GM19372 (cell line): ENCODE results near the gene EYS.

ENCODE experiments used
- ATAC-seq: cut with Tn5 transposase; IDR thresholded peaks from one replicate; pipeline ENCODE4 v1.9.1; 2021; ENCODE audit warnings: mild to moderate bottlenecking, low read depth, moderate library complexity; ENCODE audit not compliant: unreplicated experiment

EYS gene

GRCh38 chr6:64121011-64121565, 1585.9 kb downstream of the EYS start:
- no peak for ATAC-seq

GRCh38 chr6:64113704-64114103, 1593.3 kb downstream of the EYS start:
- no peak for ATAC-seq

- ATAC-seq: no peak
Observed at GRCh38 chr6:64104051-64104450, 1603.0 kb downstream of the EYS start.

- no peak for ATAC-seq
Observed at GRCh38 chr6:64103480-64103879, 1603.5 kb downstream of the EYS start.

GRCh38 chr6:64100702-64101303, 1606.2 kb downstream of the EYS start:
- no peak for ATAC-seq

GRCh38 chr6:64090352-64090751, 1616.7 kb downstream of the EYS start:
- ATAC-seq: no peak

GRCh38 chr6:64085126-64085525, 1621.9 kb downstream of the EYS start:
- ATAC-seq: no peak

GRCh38 chr6:64084185-64084663, 1622.8 kb downstream of the EYS start:
- no peak for ATAC-seq

- ATAC-seq: no peak
Observed at GRCh38 chr6:64083261-64083660, 1623.8 kb downstream of the EYS start.

GRCh38 chr6:64081453-64081852, 1625.6 kb downstream of the EYS start:
- no peak for ATAC-seq

- ATAC-seq: no peak
Observed at GRCh38 chr6:64074981-64075380, 1632.0 kb downstream of the EYS start.

- ATAC-seq: no peak
Observed at GRCh38 chr6:64072686-64073085, 1634.3 kb downstream of the EYS start.

GRCh38 chr6:64064919-64065318, 1642.1 kb downstream of the EYS start:
- no peak for ATAC-seq

GRCh38 chr6:64062960-64063683, 1643.9 kb downstream of the EYS start:
- no peak for ATAC-seq

GRCh38 chr6:64054861-64055260, 1652.2 kb downstream of the EYS start:
- no peak for ATAC-seq

GRCh38 chr6:64050590-64050989, 1656.4 kb downstream of the EYS start:
- ATAC-seq: no peak

GRCh38 chr6:64049736-64050135, 1657.3 kb downstream of the EYS start:
- ATAC-seq: no peak

- no peak for ATAC-seq
Observed at GRCh38 chr6:64046746-64047208, 1660.2 kb downstream of the EYS start.

GRCh38 chr6:64041373-64041772, 1665.7 kb downstream of the EYS start:
- ATAC-seq: no peak

- no peak for ATAC-seq
Observed at GRCh38 chr6:64040113-64040512, 1666.9 kb downstream of the EYS start.

GRCh38 chr6:64037427-64037826, 1669.6 kb downstream of the EYS start:
- no peak for ATAC-seq
